ENCODE data around the gene PATL1.
"Not testable (repeated sequence)": the region's sequence is repeated elsewhere in the genome, so short reads cannot be mapped to it uniquely, and the experiment has no call there.

PATL1 gene, protein sequence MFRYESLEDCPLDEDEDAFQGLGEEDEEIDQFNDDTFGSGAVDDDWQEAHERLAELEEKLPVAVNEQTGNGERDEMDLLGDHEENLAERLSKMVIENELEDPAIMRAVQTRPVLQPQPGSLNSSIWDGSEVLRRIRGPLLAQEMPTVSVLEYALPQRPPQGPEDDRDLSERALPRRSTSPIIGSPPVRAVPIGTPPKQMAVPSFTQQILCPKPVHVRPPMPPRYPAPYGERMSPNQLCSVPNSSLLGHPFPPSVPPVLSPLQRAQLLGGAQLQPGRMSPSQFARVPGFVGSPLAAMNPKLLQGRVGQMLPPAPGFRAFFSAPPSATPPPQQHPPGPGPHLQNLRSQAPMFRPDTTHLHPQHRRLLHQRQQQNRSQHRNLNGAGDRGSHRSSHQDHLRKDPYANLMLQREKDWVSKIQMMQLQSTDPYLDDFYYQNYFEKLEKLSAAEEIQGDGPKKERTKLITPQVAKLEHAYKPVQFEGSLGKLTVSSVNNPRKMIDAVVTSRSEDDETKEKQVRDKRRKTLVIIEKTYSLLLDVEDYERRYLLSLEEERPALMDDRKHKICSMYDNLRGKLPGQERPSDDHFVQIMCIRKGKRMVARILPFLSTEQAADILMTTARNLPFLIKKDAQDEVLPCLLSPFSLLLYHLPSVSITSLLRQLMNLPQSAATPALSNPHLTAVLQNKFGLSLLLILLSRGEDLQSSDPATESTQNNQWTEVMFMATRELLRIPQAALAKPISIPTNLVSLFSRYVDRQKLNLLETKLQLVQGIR

DNA sequence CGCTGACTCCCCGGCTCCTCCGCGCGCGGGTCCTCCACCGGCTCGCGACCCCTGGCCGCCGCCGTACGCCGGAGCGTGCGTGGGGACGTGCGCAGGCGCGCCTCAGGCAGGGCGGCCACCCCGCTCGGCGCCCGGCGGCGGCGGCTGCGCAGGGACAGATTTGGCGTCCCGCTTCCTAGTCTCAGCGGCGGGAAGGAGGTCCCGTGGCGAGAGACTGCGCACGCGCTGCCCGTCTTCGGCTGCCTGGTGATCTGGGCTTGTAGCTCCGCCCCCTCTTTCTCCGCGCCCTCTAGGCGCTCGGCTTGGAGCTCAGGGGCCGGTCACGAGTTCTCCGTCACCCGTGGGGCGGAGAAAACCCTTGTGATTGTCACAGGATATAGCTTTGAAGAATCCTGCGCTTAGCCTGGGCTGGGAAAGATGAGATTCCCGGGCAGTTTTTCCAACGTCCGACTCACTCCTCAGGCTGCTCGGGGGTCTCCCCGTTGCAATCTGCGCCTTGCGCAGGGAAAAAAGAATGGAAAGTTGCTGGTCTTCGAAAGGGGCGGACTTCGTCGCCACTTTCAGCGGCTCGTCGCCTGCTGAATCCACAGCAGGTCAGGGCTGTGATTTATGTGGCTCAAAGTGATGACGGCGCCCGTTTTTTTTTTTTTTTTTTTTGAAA is at the start of gene PATL1:
TSS of gene PATL1 (minus strand) at position 88 of the 661 bp plus-strand sequence. CDS start 142 bp downstream, outside the sequence.
- DNase-seq (ENCODE audit: low read depth in 2 of 2): peak; percentile 97 to 98

DNA sequence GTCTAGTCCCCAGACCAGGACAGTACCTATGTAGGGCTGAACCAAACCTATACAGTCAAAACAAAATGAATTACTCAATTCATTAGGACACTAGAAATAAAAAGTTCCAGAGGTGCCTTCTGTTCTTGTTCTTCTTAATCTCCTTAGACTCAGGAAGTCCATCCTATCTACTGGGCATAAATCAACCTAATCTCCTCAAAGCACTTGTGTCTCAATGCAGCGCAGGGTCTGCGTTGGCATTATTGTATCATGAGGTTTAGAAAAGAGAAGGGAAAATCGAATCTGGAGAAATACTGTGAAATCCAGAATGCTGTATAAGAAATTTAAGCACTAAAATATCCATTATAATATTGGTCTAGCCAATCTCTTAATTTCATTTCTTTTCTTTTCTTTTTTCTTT is 47.2 kb upstream of the PATL1 start:
- no peak for DNase-seq (ENCODE audit: low read depth in 2 of 2)

DNA sequence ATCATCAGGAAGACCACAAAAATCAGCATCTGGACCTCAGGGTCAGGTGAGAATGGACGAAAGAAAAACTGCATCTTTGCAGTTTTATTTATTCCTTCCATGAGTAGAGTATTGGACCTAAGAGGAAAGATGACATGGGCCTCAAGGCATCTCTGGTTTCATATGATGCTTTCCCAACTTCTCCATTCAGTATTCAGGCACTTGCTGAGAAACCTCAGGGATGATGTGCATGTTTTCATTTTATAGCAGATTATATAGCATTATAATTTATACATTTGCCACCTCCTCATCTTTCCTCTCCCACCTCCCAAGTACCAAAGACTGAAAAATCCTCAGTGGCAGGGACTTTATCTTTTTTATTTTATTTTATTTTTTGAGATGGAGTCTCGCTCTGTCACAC is 44.9 kb upstream of the PATL1 start, which contains the start of gene OR10V1:
TSS of gene OR10V1 (minus strand) at position 101 of the 400 bp plus-strand sequence. CDS start at position 101, 0 bp downstream.
- DNase-seq (ENCODE audit: low read depth in 2 of 2): no peak

DNA sequence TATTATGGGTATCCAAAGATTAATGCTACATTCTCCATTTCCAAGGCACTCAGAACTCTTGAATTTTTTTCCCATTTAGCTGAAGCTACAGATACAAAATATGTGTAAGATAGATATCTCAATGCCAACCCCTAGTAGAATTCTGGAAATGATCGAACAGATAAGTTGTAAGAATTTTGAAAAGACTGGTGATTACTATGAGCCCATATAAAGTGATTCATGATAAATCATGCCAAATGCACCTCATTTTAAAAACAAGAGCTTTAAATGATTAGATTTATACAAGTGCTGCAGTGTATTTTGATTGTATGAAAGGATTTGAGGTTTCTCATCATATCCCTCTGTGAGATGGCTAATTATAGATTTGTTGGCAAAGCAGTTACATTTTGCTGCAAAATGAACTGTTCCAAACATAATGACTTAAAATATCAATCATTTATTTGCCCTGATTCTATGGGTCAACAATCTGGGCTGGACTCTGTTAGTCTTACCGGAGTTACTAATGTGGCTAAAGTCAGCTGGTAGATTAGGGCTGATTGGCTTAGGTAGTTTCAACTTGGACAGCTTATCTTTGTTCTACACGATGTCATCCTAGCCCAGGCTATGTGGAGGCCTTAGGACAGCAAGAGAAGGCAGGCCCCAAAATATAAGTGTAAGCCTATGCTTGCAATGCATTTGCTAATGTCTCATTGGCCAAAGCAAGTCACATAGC is 41.5 kb upstream of the PATL1 start:
- no peak for DNase-seq (ENCODE audit: low read depth in 2 of 2)

DNA sequence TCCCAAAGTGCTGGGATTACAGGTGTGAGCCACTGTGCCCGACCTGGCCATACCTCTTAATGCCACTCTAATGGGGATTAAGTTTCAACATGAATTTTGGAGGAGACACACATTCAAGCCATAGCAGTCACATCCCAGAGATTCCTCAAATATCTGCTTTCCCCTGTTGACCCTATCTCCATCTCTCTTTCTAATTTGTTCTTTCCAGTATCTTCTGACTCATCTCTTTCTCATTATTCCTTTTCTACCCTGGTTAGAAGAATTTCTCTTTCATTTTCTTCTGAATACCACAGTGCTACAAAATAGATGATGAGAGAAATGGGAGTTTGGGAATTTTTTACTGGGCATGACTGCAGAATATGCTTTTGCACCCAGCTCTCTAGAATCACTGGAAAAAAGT is 39.7 kb upstream of the PATL1 start:
- DNase-seq (ENCODE audit: low read depth in 2 of 2): no peak

DNA sequence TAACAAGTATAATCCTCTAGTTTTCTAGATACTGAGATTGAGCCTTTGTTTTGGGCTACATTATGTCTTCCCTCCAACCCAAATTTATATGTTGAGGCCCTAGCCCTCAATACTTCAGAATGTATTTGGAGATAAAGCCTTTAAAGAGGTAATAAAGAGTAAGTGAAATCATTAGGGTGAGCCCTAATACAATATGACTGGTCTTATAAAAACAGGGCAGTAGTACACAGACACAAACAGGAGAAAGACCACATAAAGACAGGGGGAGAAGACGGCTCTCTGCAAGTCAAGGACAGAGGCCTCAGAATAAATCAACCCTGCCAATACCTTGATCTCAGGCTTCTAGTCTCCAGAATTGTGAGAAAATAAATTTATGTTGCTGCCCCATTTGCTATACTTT is 38.5 kb upstream of the PATL1 start:
- DNase-seq (ENCODE audit: low read depth in 2 of 2): no peak

DNA sequence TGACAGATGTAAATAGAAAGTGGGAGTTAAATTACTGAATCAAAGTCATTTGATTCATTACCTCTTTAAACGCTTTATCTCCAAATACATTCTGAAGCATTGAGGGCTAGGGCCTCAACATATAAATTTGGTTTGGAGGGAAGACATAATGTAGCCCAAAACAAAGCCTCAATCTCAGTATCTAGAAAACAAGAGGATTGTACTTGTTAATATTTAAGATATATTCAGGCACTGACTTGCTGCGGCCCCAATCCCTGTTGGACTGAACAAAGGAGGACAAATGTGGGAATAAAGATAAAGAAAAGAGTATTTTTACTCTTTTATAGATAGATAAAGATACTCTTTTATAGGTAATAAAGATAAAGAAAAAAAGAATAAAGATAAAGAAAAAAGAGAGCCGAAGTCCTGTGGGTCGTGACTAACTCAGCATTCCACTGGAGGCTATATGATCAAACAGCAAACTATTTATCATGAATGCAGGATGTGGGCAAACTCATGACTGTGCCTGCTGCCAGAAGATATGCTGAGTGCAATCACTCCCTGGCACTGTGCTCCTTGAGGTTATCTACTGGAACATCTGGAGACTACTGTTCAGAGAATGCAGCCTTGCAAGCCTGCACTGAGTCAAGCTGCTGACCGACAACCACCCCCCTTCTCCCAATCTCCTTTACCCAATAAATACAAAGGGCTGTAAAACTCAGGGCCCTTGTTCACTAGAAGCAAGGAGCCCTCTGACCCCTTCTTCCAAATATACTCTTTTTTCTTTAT is 37.9 kb upstream of the PATL1 start:
- DNase-seq (ENCODE audit: low read depth in 2 of 2): no peak

DNA sequence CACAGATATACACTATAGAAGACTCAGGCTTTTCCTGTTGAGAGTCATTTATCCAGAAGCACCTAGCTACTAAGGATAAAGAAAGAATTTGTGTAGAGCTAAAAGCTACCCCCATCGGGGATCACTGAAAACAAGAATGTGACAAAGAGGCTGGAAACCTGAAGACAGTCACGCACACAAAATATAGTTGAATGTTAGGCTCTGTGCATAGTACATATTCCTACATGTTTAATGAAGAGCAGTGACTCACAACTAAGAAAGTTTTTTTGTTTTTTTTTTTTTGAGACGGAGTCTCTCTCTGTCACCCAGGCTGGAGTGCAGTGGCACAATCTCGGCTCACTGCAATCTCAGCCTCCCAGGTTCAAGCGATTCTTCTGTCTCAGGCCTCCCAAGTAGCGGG is 36.5 kb upstream of the PATL1 start:
- DNase-seq (ENCODE audit: low read depth in 2 of 2): no peak

DNA sequence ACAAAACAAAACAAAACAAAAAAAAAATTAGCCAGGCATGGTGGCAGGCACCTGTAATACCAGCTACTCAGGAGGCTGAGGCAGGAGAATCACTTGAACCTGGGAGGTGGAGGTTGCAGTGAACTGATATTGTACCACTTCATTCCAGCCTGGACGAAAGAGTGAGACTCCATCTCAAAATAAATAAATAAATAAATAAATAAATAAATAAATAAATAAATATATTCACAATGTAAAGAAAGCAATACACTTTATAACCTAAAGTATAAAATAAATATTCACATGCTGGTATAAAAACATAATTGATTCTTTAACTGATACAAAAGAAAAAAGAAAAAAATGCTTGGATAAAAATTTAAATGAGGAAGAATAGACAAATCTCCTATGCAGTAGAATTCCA is 34.7 kb upstream of the PATL1 start:
- not testable (repeated sequence) for DNase-seq (ENCODE audit: low read depth in 2 of 2)

DNA sequence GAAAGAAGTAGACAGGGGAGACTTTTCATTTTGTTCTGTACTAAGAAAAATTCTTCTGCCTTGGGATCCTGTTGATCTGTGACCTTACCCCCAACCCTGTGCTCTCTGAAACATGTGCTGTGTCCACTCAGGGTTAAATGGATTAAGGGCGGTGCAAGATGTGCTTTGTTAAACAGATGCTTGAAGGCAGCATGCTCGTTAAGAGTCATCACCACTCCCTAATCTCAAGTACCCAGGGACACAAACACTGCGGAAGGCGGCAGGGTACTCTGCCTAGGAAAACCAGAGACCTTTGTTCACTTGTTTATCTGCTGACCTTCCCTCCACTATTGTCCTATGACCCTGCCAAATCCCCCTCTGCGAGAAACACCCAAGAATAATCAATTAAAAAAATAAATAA is 31.3 kb upstream of the PATL1 start:
- DNase-seq (ENCODE audit: low read depth in 2 of 2): not testable (repeated sequence)

DNA sequence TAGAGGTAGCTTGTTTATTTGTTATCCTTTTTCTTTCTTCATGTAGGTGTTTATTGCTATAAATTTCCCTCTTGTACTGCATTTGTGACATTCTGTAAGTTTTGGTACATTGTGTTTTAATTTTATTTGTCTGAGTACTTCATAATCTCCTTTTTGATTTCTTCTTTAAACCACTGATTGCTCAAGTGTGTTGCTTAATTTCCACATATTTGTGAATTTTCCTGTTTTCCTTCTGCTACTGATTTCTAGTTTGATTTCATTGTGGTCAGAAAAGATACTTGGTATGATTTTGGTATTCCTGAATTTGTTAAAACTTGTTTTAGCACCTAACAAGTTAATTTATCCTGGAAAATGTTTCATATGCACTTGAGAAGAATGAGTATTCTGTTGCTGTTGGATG is 29.7 kb upstream of the PATL1 start:
- no peak for DNase-seq (ENCODE audit: low read depth in 2 of 2)

DNA sequence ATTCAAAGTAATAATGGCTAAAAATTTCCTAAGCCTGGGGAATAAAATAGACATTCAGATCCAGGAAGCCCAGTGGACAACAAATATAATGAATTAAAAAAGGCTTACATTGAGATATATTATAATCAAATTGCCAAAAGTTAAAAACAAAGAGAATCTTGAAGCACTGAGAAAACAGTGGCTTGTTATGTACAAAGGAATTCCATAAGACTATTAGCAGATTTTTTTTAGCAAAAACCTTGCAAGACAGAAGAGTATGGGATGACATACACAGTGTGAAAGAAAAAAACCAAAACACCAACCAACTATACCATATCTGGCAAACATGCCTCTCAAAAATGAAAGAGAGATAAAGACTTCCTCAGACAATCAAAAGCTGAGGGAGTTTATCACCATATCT is 24.1 kb upstream of the PATL1 start:
- DNase-seq (ENCODE audit: low read depth in 2 of 2): no peak

DNA sequence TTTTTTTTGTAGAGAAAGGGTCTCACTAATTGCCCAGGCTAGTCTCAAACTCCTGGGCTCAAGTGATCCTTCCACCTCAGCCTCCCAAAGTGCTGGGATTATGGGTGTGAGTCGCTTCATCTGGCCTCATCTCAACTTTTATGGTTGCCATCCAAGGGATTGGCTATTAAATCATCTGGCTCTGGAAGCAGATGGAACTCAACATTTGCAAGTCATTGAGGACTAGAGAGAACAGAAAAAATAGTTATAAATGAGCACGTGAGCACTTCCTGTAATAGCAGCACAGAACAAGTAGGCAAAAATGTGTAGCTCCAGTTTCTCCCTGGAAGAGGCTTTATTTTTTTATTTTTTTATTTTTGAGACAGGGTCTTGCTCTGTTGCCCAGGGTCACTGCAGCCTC is 22.3 kb upstream of the PATL1 start:
- DNase-seq (ENCODE audit: low read depth in 2 of 2): no peak

DNA sequence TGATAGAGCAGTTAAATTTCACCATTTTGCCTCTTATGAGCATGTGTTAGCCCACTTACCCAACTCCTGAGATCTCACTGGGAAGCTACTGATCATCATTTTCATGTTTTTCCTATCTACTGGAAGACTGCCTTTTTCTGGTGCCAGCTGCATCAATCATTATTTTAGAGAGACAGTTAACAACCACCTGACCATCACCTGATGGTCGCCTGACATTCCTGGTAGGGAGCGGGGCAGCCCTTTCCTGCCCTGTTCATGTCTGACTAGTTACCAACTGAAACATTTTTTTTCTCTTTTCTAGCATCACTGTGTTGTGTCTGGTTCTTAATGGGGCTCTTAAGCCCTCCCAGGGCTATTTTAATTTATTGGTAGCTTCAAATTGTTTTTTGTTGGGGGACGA is 20.2 kb upstream of the PATL1 start:
- DNase-seq (ENCODE audit: low read depth in 2 of 2): no peak

DNA sequence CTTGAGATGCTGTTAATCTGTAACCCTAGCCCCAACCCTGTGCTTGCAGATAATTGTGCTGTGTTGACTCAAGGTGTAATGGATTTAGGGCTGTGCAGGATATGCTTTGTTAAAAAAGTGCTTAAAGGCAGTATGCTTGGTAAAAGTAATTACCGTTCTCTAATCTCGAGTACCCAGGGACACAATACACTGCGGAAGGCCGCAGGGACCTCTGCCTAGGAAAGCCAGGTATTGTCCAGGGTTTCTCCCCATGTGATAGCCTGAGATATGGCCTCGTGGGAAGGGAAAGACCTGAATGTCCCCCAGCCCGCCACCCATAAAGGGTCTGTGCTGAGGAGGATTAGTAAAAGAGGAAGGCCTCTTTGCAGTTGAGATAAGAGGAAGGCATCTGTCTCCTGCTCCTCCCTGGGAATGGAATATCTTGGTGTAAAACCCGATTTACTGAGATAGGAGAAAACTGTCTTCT is 12.5 kb upstream of the PATL1 start:
- not testable (repeated sequence) for DNase-seq (ENCODE audit: low read depth in 2 of 2)

DNA sequence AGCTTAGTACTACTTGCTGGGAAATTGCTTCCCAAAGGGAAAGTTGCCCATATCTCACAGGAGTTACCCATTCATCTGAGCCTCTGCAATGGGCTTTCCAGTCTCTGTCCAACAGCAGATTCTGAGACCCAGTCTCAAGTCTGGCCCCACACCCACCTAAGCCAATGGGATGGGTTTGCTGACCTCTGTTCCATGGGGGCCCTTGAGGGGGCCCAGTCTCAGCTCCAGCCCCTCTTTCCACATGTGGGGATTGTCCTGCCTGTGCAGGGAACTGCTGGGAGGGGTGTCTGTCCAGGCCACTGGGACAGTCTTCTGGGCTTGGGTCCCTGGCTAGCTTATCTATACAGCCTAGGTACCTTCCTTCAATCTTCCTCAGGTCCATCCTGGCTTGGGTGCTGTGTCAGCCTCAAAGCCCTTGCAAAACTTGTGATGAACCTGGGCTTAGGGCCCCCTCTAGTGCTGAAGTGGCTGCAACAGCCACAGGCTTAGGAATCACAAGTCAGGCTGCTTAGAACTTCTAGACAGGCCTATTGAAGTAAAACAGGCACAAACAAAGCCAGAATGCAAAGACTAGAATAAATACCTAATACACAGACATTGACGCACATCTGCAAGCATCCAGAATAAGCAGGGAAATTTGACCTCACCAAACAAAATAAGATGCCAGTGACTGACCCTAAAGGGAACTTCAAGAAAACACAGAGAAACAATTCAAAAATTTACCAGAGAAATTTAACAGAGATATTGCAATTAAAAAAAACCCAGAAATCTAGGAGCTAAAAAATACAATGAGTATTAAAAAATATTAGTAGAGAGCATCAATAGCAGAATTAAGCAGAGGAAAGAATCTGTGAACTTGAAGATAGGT is 11.7 kb upstream of the PATL1 start:
- DNase-seq (ENCODE audit: low read depth in 2 of 2): peak; percentile 13 to 29

DNA sequence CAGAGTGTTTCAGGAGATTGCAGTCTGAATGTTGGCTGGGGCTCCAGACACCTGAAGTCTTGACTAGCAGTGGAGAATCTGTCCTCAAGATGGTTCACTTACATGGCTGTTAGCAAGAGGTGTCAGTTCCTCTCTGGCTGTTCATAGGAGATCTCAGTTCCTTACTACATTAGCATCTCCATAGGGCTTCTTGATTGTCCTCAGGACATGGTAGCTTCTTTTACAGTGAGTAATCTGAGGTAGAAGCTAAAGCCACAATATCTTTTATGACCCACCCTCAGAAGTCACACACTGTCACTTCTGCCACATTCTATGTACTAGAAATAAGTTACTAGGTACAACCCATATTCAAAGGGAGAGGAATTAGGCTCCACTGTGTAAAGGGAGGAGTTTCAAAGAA is 10.5 kb upstream of the PATL1 start:
- DNase-seq (ENCODE audit: low read depth in 2 of 2): no peak

DNA sequence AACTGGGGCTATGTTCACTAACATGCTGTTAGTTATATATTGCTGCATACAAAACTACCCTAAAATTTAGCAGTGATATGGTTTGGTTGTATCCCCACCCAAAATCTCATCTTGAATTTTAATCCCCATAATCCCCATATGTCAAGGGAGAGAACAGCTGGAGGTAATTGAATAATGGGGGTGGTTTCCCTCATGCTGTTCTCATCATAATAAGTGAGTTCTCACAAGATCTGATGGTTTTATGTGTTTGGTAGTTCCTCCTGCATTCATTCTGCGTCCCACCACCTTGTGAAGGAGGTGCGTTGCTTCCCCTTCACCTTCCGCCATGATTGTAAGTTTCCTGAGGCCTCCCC is 10.0 kb upstream of the PATL1 start:
- DNase-seq (ENCODE audit: low read depth in 2 of 2): no peak

DNA sequence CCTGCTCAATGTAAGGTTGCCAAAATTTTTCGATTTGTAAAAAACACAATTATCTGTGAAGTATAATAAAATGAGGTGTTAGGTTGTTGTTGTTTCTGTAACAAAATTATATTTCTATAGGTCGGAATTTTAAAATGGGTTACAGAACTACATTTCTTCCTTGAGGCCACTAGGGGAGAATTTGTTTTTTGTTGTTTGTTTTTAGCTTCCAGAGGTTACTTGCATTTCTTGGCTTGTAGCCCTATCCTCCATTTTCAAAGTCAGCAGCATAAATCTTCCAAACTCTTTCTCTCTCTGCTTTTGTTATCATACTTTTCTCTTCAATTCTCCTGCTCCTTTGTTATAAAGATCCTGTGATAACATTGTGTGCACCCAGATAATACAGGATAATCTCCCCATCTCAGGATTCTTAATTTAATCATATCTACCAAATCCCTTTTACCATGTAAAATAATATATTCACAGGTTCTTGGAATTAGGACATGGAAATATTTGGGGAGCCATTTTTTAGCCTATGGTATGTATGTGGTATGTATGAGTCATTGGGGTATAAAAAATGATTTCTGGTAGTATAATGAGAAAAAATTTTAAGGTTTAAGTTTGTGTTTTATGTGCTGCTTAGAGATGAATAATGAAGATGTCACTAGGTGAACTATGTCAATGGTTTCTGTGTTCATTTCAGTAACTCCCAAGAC is 9.4 kb upstream of the PATL1 start:
- no peak for DNase-seq (ENCODE audit: low read depth in 2 of 2)

Data from stimulated activated CD8-positive, alpha-beta memory T cell treated with anti-CD3 and anti-CD28 coated beads, Interleukin-15, amount 100 ng/mL, for 4 hours (primary cell).